ENCODE data around the gene MGAT4C. TPM values are rescaled to one million over a fixed set of nuclear protein-coding genes. Genes with fewer than 3 reads are reported as not detected.
"Not testable (repeated sequence)": the region's sequence is repeated elsewhere in the genome, so short reads cannot be mapped to it uniquely, and the experiment has no call there.

The MGAT4C gene
- total RNA-seq, 1 experiment from 2014 or later: not detected

- ChIA-PET POLR2A (ENCODE audit: unreplicated experiment) (no interaction called here), CTCF (no interaction called here)
- no peaks in the 10 kb centered on the region for H3F3A ChIP-seq (ENCODE audit: insufficient read depth, low read depth)
- no peak overlapping the region for H3K4me3 ChIP-seq
- H3K4me2 ChIP-seq: no peak overlapping the region
- H3K27ac ChIP-seq: no peak overlapping the region
- no peak for DNase-seq
- H3K4me1 ChIP-seq (replicated peaks; ENCODE audit: insufficient read depth): no peaks in the 10 kb centered on the region
- no peaks in the 10 kb centered on the region for H3K27me3 ChIP-seq (ENCODE audit: insufficient read depth, low read depth)
- H4K20me1 ChIP-seq (ENCODE audit: insufficient read depth): no peaks in the 10 kb centered on the region
- no peaks in the 10 kb centered on the region for H3K9me2 ChIP-seq (ENCODE audit: insufficient read depth)
- no peak overlapping the region for H2AFZ ChIP-seq
- no peak for TF ChIP-seq EZH2 (IDR thresholded peaks at IDR 0.05; ENCODE audit: low read depth)
- no peak for TF ChIP-seq CTCF (conservative IDR thresholded peaks at IDR 0.05)
- H3K79me2 ChIP-seq (ENCODE audit: low read depth): no peaks in the 10 kb centered on the region
- no TSS peak for BruUV-seq (replicated peaks)
- H3K9me3 ChIP-seq (ENCODE audit: insufficient read depth, low read depth): no peaks in the 10 kb centered on the region
- H3K36me3 ChIP-seq (ENCODE audit: low read depth): no peaks in the 10 kb centered on the region
- intact Hi-C loops (cut with micrococcal nuclease; ENCODE audit: unreplicated experiment): no loop called here
Observed at GRCh38 chr12:86091681-86092080, 164.5 kb downstream of the MGAT4C start.

- Histone ChIP-seq H3K27me3 (ENCODE audit: insufficient read depth, low read depth) (no peaks in the 10 kb centered on the region), H4K20me1 (ENCODE audit: insufficient read depth) (no peaks in the 10 kb centered on the region), H3F3A (ENCODE audit: insufficient read depth, low read depth) (no peaks in the 10 kb centered on the region), H3K36me3 (ENCODE audit: low read depth) (no peaks in the 10 kb centered on the region), H3K4me2 (no peak overlapping the region), H3K4me3 (no peak overlapping the region), H3K4me1 (replicated peaks; ENCODE audit: insufficient read depth) (no peaks in the 10 kb centered on the region), H2AFZ (no peak overlapping the region), H3K9me3 (ENCODE audit: insufficient read depth, low read depth) (no peaks in the 10 kb centered on the region), H3K9me2 (ENCODE audit: insufficient read depth) (no peaks in the 10 kb centered on the region), H3K79me2 (ENCODE audit: low read depth) (no peaks in the 10 kb centered on the region), H3K27ac (no peak overlapping the region)
- TF ChIP-seq EZH2 (IDR thresholded peaks at IDR 0.05; ENCODE audit: low read depth) (no peak), CTCF (conservative IDR thresholded peaks at IDR 0.05) (no peak)
- POLR2A ChIA-PET (ENCODE audit: unreplicated experiment): no interaction called here
- BruUV-seq (replicated peaks): no TSS peak
- intact Hi-C loops (cut with micrococcal nuclease; ENCODE audit: unreplicated experiment): no loop called here
- no peak for DNase-seq
- CTCF ChIA-PET: no interaction called here
Observed at GRCh38 chr12:86081843-86082242, 174.3 kb downstream of the MGAT4C start.

- CTCF ChIA-PET; H3K4me2 ChIP-seq; DNase-seq; H3K4me1 ChIP-seq (replicated peaks; ENCODE audit: insufficient read depth); BruUV-seq (replicated peaks); H3K9me2 ChIP-seq (ENCODE audit: insufficient read depth); H3K9me3 ChIP-seq (ENCODE audit: insufficient read depth, low read depth); H3K79me2 ChIP-seq (ENCODE audit: low read depth); H3K27ac ChIP-seq; POLR2A ChIA-PET (ENCODE audit: unreplicated experiment); H2AFZ ChIP-seq; H3K27me3 ChIP-seq (ENCODE audit: insufficient read depth, low read depth); H3K4me3 ChIP-seq; intact Hi-C loops (cut with micrococcal nuclease; ENCODE audit: unreplicated experiment); H3F3A ChIP-seq (ENCODE audit: insufficient read depth, low read depth); H4K20me1 ChIP-seq (ENCODE audit: insufficient read depth); H3K36me3 ChIP-seq (ENCODE audit: low read depth): not testable (repeated sequence)
Observed at GRCh38 chr12:86059052-86059451, 197.1 kb downstream of the MGAT4C start.

- TF ChIP-seq EZH2 (IDR thresholded peaks at IDR 0.05; ENCODE audit: low read depth) (no peak), CTCF (conservative IDR thresholded peaks at IDR 0.05) (no peak)
- BruUV-seq (replicated peaks): no TSS peak
- no peaks in the 10 kb centered on the region for H3K9me3 ChIP-seq (ENCODE audit: insufficient read depth, low read depth)
- H3K79me2 ChIP-seq (ENCODE audit: low read depth): no peaks in the 10 kb centered on the region
- no peak overlapping the region for H3K4me2 ChIP-seq
- H3K9me2 ChIP-seq (ENCODE audit: insufficient read depth): no peaks in the 10 kb centered on the region
- no peaks in the 10 kb centered on the region for H4K20me1 ChIP-seq (ENCODE audit: insufficient read depth)
- no peak overlapping the region for H2AFZ ChIP-seq
- no peak overlapping the region for H3K4me3 ChIP-seq
- no peak for DNase-seq
- no peaks in the 10 kb centered on the region for H3F3A ChIP-seq (ENCODE audit: insufficient read depth, low read depth)
- intact Hi-C loops (cut with micrococcal nuclease; ENCODE audit: unreplicated experiment): no loop called here
- no peaks in the 10 kb centered on the region for H3K36me3 ChIP-seq (ENCODE audit: low read depth)
- no peak overlapping the region for H3K27ac ChIP-seq
- ChIA-PET CTCF (no interaction called here), POLR2A (ENCODE audit: unreplicated experiment) (no interaction called here)
- no peaks in the 10 kb centered on the region for H3K4me1 ChIP-seq (replicated peaks; ENCODE audit: insufficient read depth)
- no peaks in the 10 kb centered on the region for H3K27me3 ChIP-seq (ENCODE audit: insufficient read depth, low read depth)
Observed at GRCh38 chr12:86057092-86057845, 198.9 kb downstream of the MGAT4C start.

Measured in PC-9 (cell line).